GM12801 (cell line): ENCODE results near the gene MAST4.

Experiments used
- CTCF ChIP-seq: IDR thresholded peaks from one replicate; pipeline ENCODE4 v1.5.1; 2011; ENCODE audit warnings: control low read depth; ENCODE audit not compliant: insufficient read length; ENCODE audit errors: extremely low read depth

The MAST4 gene

GRCh38 chr5:67160985-67161384, 564.8 kb downstream of the MAST4 start:
- TF ChIP-seq CTCF: no peak

GRCh38 chr5:67161767-67162166, 565.6 kb downstream of the MAST4 start:
- TF ChIP-seq CTCF: no peak

- no peak for TF ChIP-seq CTCF
Measured at GRCh38 chr5:67163231-67163756, 567.1 kb downstream of the MAST4 start.

- TF ChIP-seq CTCF: no peak
Measured at GRCh38 chr5:67163863-67164595, 567.8 kb downstream of the MAST4 start.

- TF ChIP-seq CTCF: no peak
Measured at GRCh38 chr5:67164856-67165525, 568.8 kb downstream of the MAST4 start.

- TF ChIP-seq CTCF: no peak
Measured at GRCh38 chr5:67165526-67166459, 569.6 kb downstream of the MAST4 start.
